ENCODE measurements around the gene CR1.

- TF ChIP-seq POLR2A (IDR thresholded peaks at IDR 0.05; ENCODE audit: low read depth): no peak
- no peak for TF ChIP-seq POLR2AphosphoS5 (IDR thresholded peaks at IDR 0.05)
- TF ChIP-seq CTCF (IDR thresholded peaks at IDR 0.05): peak in 1 of 3 experiments; percentile 25
Observed at GRCh38 chr1:207565546-207566468, 69.8 kb downstream of the CR1 start.

All from esophagus muscularis mucosa (tissue), 3 donors.